ENCODE data around the gene HNRNPUL1.
"Not testable (repeated sequence)": the region's sequence is repeated elsewhere in the genome, so short reads cannot be mapped to it uniquely, and the experiment has no call there.

HNRNPUL1 gene

GRCh38 chr19:41263850-41264580, at the start of gene HNRNPUL1:
HNRNPUL1 (plus strand) TSS chr19:41264372; CDS start chr19:41264504, 132 bp downstream.
- peak; percentile 100 for DNase-seq (ENCODE audit: low spot score)

GRCh38 chr19:41217741-41218140, 46.4 kb upstream of the HNRNPUL1 start:
- no peak for DNase-seq (ENCODE audit: low spot score)

- no peak for DNase-seq (ENCODE audit: low spot score)
Measured at GRCh38 chr19:41218249-41218614, 45.9 kb upstream of the HNRNPUL1 start.

GRCh38 chr19:41218615-41219507, 45.3 kb upstream of the HNRNPUL1 start, which contains the start of gene AXL:
AXL (plus strand) TSS chr19:41219223; CDS start chr19:41219393, 170 bp downstream.
- no peak for DNase-seq (ENCODE audit: low spot score)

DNA sequence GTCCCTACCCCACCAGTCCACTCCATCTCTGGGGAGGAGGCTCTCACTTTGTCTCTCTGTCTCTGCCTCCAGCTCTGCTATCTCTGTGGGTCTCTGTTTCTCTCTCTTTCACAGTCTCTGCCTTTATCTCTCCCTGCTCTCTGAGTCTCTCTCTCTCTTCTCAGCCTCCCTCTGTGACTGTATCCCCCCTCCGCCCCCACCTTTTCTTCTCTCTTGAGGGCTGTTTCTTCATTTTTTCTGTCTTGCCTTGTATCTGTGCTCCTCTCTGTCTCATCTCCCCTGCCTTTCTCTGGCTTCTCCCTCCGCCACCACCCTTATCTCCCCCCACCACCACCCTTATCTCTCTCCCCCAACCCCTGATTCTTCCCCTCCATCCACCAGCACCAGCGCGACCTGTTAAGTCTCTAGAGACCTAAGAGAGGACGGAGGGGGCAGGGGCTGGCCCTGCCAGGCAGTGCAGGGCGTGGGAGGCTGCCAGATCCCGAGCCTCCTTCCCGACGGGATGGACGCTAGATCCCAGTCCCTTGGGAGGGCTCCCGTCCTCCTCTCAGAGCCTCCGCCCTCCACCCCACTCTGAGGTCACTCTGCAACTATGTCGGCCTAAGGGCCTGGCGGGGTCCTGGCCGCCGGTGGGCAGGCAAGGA, 44.1 kb upstream of the HNRNPUL1 start:
- DNase-seq (ENCODE audit: low spot score), result no peak

GRCh38 chr19:41220811-41221210, 43.4 kb upstream of the HNRNPUL1 start:
- DNase-seq (ENCODE audit: low spot score), result no peak

DNA sequence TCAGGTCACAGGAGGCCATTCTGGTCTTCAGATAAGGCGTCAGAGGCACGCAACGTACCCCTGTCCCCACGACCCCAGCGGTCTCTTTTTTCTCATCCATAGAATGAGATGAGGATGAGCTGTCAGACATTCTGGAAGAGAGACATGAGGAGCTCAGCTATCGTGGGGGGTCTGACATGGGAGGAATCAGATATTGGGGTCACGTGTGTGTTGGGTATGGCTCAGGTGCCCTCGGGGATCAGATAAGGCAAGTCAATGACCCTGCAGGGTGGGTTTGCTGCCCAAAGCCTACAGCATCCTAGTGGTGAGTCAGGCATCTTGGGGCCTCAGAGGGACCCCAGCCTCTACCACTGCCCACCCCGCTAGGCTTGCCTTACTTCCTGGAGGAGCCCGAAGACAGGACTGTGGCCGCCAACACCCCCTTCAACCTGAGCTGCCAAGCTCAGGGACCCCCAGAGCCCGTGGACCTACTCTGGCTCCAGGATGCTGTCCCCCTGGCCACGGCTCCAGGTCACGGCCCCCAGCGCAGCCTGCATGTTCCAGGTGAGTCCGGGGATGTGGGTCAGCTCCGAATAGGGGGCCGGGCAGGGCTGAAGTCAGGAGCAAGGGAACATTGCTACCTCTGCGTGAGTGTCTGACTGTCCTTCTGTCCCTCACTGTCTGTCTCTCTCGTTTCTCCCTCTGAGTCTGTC, 42.5 kb upstream of the HNRNPUL1 start:
- DNase-seq (ENCODE audit: low spot score), result no peak

- DNase-seq (ENCODE audit: low spot score), result no peak
Measured at GRCh38 chr19:41222240-41222639, 41.9 kb upstream of the HNRNPUL1 start.

DNA sequence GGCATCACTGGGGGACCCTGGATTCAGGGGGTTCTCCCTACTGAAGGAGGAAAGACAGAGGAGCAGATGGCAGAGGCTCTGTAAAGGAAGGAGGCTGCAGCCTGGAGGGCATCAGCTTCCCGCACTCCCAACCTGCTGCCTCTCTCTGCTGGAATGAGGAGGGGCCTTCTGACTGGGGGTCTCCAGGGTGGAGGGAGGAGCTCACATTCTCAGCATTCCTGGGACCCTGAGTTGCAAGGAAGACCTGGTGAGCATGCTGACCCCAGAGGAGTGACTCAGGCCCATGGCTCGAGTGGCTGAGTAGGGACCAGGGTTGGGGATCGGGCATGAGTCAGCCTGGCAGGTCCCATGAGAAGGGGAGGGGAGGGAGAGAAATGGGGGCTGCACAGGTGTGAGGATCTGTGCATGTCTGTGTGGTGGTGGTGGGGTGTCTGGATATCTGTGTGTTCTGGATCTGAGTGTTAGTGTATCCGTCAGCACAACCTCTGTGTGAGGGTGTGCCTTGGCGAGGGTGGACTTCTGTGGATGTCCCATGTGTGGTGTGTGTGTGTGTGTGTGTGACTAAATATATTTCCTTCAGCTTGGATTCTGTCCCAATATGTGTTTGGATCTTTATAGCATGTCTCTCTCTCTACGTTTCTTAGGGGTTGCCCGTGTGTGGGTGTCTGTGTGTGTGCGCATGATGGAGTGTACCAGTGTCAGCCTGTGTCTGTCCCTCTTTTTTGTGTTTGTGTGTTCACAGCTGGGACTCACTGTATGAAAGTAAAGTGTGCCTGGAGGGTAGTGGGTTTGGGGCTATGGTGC, 40.5 kb upstream of the HNRNPUL1 start:
- DNase-seq (ENCODE audit: low spot score), result no peak

- DNase-seq (ENCODE audit: low spot score), result no peak
Measured at GRCh38 chr19:41224632-41225031, 39.5 kb upstream of the HNRNPUL1 start.

GRCh38 chr19:41225238-41226052, 38.7 kb upstream of the HNRNPUL1 start:
- no peak for DNase-seq (ENCODE audit: low spot score)

- DNase-seq (ENCODE audit: low spot score), result no peak
Measured at GRCh38 chr19:41226053-41226873, 37.9 kb upstream of the HNRNPUL1 start.

- no peak for DNase-seq (ENCODE audit: low spot score)
Measured at GRCh38 chr19:41226874-41227390, 37.2 kb upstream of the HNRNPUL1 start.

DNA sequence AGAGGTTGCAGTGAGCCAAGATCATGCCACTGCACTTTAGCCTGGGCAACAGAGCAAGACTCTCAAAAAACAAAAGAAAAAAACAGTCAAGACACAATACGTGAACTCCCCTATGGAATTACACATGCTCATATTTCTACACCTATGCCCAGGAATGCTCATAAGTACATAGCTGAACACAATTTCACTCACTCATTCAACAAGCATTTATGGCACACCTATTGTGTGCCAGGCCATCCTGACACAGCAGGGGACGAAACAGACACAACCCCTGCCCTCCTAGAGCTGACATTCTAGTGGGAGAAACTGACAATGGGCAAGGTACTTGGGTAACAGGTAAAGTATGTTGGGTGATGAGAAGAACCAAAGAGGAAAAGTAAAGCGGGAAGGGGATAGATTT, 35.7 kb upstream of the HNRNPUL1 start:
- DNase-seq (ENCODE audit: low spot score), result no peak

- DNase-seq (ENCODE audit: low spot score), result not testable (repeated sequence)
Measured at GRCh38 chr19:41229338-41229737, 34.8 kb upstream of the HNRNPUL1 start.

DNA sequence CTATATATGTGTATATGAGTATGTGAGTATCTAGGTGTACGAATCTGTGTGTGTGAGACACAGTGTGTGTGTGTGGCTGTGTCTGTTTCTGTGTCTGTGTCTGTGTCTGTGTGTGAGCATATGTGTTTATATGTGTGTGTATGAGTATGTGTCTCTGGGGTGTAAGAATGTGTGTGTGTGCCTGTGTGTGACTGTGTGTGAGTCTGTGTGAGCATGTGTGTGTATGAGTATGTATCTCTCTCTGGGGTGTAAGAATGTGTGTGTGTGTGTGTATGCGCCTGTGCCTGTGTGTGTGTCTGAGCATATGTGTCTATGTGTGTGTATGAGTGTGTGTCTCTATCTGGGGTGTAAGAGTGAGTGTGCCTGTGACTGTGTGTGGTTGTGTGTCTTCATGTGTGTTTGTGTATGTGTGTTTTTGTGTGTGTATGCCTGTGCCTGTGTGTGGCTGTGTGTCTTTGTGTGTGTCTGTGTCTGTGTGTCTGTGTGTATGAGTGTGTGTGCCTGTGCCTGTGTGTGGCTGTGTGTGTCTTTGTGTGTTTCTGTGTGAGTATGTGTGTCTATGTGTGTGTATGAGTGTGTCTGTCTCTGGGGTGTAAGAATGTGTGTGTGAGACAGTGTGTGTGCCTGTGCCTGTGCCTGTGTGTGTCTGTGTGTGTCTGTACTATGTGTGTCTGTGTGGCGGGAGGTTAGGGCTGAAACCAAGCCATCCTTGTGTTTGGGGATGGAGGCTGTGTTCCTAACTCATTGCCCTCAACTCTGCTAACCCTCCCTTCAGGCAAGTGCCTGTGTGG, 33.9 kb upstream of the HNRNPUL1 start:
- DNase-seq (ENCODE audit: low spot score), result no peak

DNA sequence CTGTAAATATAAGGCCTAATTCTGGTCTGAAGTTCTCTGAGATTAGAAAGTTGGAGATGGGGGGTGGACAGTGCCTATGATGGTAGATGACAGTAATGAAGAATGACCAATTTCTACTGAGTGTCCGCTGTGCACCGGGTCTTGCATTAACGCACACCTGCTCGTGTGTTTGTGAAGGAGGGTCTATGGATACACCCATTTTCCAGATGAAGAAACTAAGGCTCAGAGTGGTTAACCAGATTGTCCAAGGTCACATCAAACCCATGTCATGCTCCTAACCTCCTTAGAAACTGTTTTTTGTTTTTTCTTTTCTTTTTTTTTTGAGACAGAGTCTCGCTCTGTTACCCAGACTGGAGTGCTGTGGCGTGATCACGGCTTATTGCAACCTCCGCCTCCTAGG, 31.5 kb upstream of the HNRNPUL1 start:
- DNase-seq (ENCODE audit: low spot score), result no peak

- no peak for DNase-seq (ENCODE audit: low spot score)
Measured at GRCh38 chr19:41233748-41234240, 30.4 kb upstream of the HNRNPUL1 start.
